ENCODE data around the gene AK5.

The AK5 gene

GRCh38 chr1:77316966-77317365 is 35.1 kb downstream of the AK5 start:
- WGBS, 2 experiments (ENCODE audit: insufficient coverage in 2 of 2), result 100% methylated on average over 1 to 2 of the region's 3 CpGs
- no peaks in the 10 kb centered on the region for H3K4me1 ChIP-seq (ENCODE audit: control insufficient read depth, insufficient read depth, low read length, poor library complexity, severe bottlenecking)
- H3K27ac ChIP-seq (ENCODE audit: low read depth, low read length, severe bottlenecking), result no peak overlapping the region
- no peaks in the 10 kb centered on the region for H3K36me3 ChIP-seq (ENCODE audit: control insufficient read depth, insufficient read depth, low read length)
- H3K4me3 ChIP-seq (ENCODE audit: extremely low read depth, insufficient read depth, low read length, poor library complexity, severe bottlenecking), result no peak overlapping the region
- H3K9me3 ChIP-seq (ENCODE audit: control insufficient read depth, low read length), result no peaks in the 10 kb centered on the region

DNA sequence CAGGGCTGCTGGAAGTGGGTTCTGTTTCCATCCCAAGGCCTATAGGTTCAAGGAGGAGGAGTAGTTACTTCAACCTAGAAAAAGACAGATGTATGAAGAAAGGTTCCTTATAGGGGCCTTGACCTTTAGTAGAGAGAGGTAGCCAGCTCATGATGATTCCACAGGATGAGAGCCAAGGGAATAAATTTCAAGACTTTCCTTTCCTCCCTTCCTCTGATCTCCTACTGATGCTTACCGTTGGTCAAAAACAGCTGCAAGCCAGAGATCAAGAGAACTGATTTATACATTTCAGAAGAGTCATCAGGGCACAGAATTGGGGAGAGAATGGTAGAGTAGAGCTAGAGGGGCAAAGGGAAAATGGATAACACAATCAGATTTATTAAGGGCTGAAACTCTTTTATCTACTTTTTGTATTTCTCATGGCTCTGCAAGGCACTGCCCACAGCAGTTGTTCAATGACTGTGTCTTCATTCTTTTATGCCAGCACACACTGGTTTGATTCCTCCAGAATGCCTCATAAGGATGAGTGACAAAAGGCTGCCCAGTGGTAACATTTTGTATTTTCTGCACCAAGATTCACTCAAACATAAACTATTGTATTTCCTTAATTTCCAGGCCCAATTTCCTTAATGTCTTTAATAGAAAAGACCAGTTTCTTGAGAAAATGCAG is 37.4 kb downstream of the AK5 start:
- Histone ChIP-seq H3K9me3 (ENCODE audit: control insufficient read depth, low read length) (no peaks in the 10 kb centered on the region), H3K4me1 (ENCODE audit: control insufficient read depth, insufficient read depth, low read length, poor library complexity, severe bottlenecking) (no peaks in the 10 kb centered on the region), H3K36me3 (ENCODE audit: control insufficient read depth, insufficient read depth, low read length) (no peaks in the 10 kb centered on the region), H3K27ac (ENCODE audit: low read depth, low read length, severe bottlenecking) (no peak overlapping the region), H3K4me3 (ENCODE audit: extremely low read depth, insufficient read depth, low read length, poor library complexity, severe bottlenecking) (no peak overlapping the region)
- no CpG with 5 or more reads among the region's 1 CpG for WGBS, 2 experiments (ENCODE audit: insufficient coverage in 2 of 2)

DNA sequence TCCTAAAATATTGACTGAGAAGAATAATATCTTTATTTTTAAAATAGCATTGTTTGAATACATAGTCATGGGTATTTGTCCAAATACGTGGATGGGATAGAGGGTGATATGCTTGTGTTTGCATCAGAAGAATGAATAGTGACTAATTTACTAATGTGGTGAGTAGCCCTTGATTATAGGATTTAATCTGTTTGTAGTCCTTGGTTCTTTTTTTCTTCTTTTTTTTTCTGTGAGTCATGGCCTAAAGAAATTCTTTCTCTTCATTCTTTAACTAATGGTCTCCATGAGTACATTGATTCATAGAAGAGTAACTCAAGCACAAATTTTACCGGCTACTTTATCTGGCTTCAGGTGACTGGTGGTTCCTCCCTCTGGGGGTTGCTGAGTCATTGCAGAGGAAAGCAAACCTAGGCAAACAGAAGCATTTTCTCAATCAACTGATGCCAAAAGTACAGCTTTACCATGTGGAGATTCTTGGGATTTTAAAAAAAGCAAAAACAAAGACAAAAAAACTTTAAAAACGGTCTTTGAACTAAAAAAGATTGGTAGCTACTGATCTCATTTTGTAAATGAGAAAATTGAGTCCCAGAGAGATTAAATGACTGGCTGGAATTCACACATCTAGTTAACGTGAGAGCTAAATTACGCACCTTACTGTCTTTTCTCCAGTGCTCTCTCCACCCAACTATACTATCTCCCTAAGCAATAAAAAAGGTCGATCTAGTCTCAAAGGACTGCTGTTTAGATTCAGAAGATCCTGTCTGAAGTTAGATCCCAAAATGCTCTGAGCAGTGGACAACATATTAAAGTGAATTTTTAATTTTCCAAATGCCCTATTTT is 40.5 kb downstream of the AK5 start:
- Histone ChIP-seq H3K4me1 (ENCODE audit: control insufficient read depth, insufficient read depth, low read length, poor library complexity, severe bottlenecking) (no peaks in the 10 kb centered on the region), H3K9me3 (ENCODE audit: control insufficient read depth, low read length) (no peaks in the 10 kb centered on the region), H3K36me3 (ENCODE audit: control insufficient read depth, insufficient read depth, low read length) (no peaks in the 10 kb centered on the region), H3K4me3 (ENCODE audit: extremely low read depth, insufficient read depth, low read length, poor library complexity, severe bottlenecking) (no peak overlapping the region), H3K27ac (ENCODE audit: low read depth, low read length, severe bottlenecking) (peak overlapping the region; percentile 42)
- WGBS, 2 experiments (ENCODE audit: insufficient coverage in 2 of 2), result 65 to 66% methylated on average over 2 of the region's 6 CpGs

DNA sequence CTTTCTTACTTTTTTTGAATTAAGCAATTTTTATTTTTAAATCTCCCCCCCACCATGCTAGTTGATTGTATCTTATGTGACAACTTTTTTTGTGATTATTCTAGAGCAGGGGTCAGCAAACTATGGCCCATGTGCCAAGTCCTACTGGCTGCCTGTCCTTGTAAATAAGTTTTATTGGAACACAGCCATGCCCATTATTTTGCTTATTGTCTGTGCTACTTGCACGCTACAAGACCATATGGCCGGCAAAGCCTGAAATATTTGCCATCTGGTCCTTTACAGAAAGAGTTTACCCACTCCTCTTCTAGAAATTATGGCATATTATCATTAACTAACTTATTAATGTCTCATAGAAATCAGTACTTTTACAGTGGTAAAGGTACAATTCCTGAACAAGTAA is 51.7 kb downstream of the AK5 start:
- WGBS, 2 experiments (ENCODE audit: insufficient coverage in 2 of 2), result 80 to 100% methylated on average over 1 to 2 of the region's 2 CpGs
- no peak overlapping the region for H3K4me3 ChIP-seq (ENCODE audit: extremely low read depth, insufficient read depth, low read length, poor library complexity, severe bottlenecking)
- H3K27ac ChIP-seq (ENCODE audit: low read depth, low read length, severe bottlenecking), result no peak overlapping the region
- no peaks in the 10 kb centered on the region for H3K4me1 ChIP-seq (ENCODE audit: control insufficient read depth, insufficient read depth, low read length, poor library complexity, severe bottlenecking)
- H3K9me3 ChIP-seq (ENCODE audit: control insufficient read depth, low read length), result no peaks in the 10 kb centered on the region
- no peaks in the 10 kb centered on the region for H3K36me3 ChIP-seq (ENCODE audit: control insufficient read depth, insufficient read depth, low read length)

DNA sequence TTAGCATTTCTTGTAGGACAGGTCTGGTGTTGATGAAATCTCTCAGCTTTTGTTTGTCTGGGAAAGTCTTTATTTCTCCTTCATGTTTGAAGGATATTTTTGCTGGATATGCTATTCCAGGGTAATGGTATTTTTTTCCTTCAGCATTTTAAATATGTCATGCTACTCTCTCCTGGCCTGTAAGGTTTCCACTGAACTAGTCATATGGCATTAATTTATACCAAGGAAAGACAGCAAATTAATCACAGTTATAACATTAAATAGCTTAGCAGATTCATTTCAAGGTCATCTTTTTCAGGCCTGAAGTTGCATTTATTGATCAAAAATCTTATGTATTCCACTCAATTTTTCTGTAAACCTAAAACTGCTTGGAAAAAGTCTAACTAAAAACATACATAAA is 54.9 kb downstream of the AK5 start:
- Histone ChIP-seq H3K9me3 (ENCODE audit: control insufficient read depth, low read length) (no peaks in the 10 kb centered on the region), H3K4me3 (ENCODE audit: extremely low read depth, insufficient read depth, low read length, poor library complexity, severe bottlenecking) (no peak overlapping the region), H3K27ac (ENCODE audit: low read depth, low read length, severe bottlenecking) (no peak overlapping the region), H3K4me1 (ENCODE audit: control insufficient read depth, insufficient read depth, low read length, poor library complexity, severe bottlenecking) (no peaks in the 10 kb centered on the region), H3K36me3 (ENCODE audit: control insufficient read depth, insufficient read depth, low read length) (no peaks in the 10 kb centered on the region)

GRCh38 chr1:77339326-77339725 is 57.5 kb downstream of the AK5 start:
- no peaks in the 10 kb centered on the region for H3K4me1 ChIP-seq (ENCODE audit: control insufficient read depth, insufficient read depth, low read length, poor library complexity, severe bottlenecking)
- no peaks in the 10 kb centered on the region for H3K9me3 ChIP-seq (ENCODE audit: control insufficient read depth, low read length)
- no peak overlapping the region for H3K27ac ChIP-seq (ENCODE audit: low read depth, low read length, severe bottlenecking)
- no CpG with 5 or more reads among the region's 1 CpG for WGBS, 2 experiments (ENCODE audit: insufficient coverage in 2 of 2)
- no peaks in the 10 kb centered on the region for H3K36me3 ChIP-seq (ENCODE audit: control insufficient read depth, insufficient read depth, low read length)
- no peak overlapping the region for H3K4me3 ChIP-seq (ENCODE audit: extremely low read depth, insufficient read depth, low read length, poor library complexity, severe bottlenecking)

DNA sequence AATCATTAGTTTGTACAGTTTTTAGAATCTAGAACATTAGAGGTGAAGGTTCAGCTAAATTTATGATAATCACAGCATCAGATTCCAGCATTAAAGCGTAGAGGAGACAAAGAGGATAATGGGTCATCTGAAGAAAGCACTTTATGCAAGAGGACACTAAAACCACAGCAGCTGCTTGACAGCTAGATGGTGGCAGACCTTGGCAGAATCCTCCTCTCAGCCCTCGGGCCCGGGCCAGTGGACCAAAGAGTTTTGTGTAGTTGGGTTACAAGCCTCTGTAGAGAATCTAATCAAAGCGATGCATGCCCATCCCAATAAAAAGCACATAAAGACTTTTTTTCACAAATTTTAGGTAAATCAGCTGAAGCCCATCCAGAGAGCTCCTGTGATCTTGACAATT is 59.4 kb downstream of the AK5 start:
- WGBS, 2 experiments (ENCODE audit: insufficient coverage in 2 of 2), result 86 to 100% methylated on average over 1 to 2 of the region's 4 CpGs

GRCh38 chr1:77342745-77343144 is 60.9 kb downstream of the AK5 start:
- peaks cover 3% of the 10 kb centered on the region for H3K4me1 ChIP-seq (ENCODE audit: control insufficient read depth, insufficient read depth, low read length, poor library complexity, severe bottlenecking)

More for the DNA sequence above, 59.4 kb downstream of the AK5 start:
- H3K9me3 ChIP-seq (ENCODE audit: control insufficient read depth, low read length), result no peaks in the 10 kb centered on the region
- no peak overlapping the region for H3K4me3 ChIP-seq (ENCODE audit: extremely low read depth, insufficient read depth, low read length, poor library complexity, severe bottlenecking)
- H3K36me3 ChIP-seq (ENCODE audit: control insufficient read depth, insufficient read depth, low read length), result no peaks in the 10 kb centered on the region
- no peak overlapping the region for H3K27ac ChIP-seq (ENCODE audit: low read depth, low read length, severe bottlenecking)
- H3K4me1 ChIP-seq (ENCODE audit: control insufficient read depth, insufficient read depth, low read length, poor library complexity, severe bottlenecking), result peaks cover 3% of the 10 kb centered on the region

GRCh38 chr1:77347646-77348045 is 65.8 kb downstream of the AK5 start:
- no peak overlapping the region for H3K4me3 ChIP-seq (ENCODE audit: extremely low read depth, insufficient read depth, low read length, poor library complexity, severe bottlenecking)
- no peaks in the 10 kb centered on the region for H3K36me3 ChIP-seq (ENCODE audit: control insufficient read depth, insufficient read depth, low read length)
- H3K27ac ChIP-seq (ENCODE audit: low read depth, low read length, severe bottlenecking), result peak overlapping the region; percentile 46
- H3K4me1 ChIP-seq (ENCODE audit: control insufficient read depth, insufficient read depth, low read length, poor library complexity, severe bottlenecking), result peaks cover 7% of the 10 kb centered on the region
- 69 to 77% methylated on average over 3 to 5 of the region's 6 CpGs for WGBS, 2 experiments (ENCODE audit: insufficient coverage in 2 of 2)
- H3K9me3 ChIP-seq (ENCODE audit: control insufficient read depth, low read length), result no peaks in the 10 kb centered on the region

More at GRCh38 chr1:77342745-77343144, 60.9 kb downstream of the AK5 start:
- H3K27ac ChIP-seq (ENCODE audit: low read depth, low read length, severe bottlenecking), result no peak overlapping the region
- no peak overlapping the region for H3K4me3 ChIP-seq (ENCODE audit: extremely low read depth, insufficient read depth, low read length, poor library complexity, severe bottlenecking)
- H3K9me3 ChIP-seq (ENCODE audit: control insufficient read depth, low read length), result no peaks in the 10 kb centered on the region
- H3K36me3 ChIP-seq (ENCODE audit: control insufficient read depth, insufficient read depth, low read length), result no peaks in the 10 kb centered on the region

DNA sequence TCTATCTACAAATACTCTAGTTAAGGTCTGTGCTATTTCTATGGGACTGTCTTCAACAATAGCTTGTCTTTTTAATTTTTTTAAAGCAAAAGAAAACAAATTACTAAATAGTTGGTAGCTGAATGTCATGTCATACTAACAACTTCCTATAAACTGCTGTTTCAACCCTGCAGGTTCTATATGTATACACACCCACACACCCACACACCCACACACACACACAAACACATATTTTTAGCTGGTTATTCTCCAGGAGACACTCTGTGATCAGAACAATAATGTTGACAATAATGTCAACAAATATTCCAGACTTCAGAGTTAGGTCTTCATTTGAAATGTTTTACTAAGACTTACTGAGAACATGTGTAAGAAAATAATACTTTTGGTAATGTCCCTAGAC is 66.7 kb downstream of the AK5 start:
- H3K36me3 ChIP-seq (ENCODE audit: control insufficient read depth, insufficient read depth, low read length), result no peaks in the 10 kb centered on the region
- H3K9me3 ChIP-seq (ENCODE audit: control insufficient read depth, low read length), result no peaks in the 10 kb centered on the region

GRCh38 chr1:77349275-77349674 is 67.5 kb downstream of the AK5 start:
- WGBS, 2 experiments (ENCODE audit: insufficient coverage in 2 of 2), result 83% methylated on average over 1 of the region's 2 CpGs; no CpG with 5 or more reads in 1 of the 2 experiments

More for the DNA sequence above, 66.7 kb downstream of the AK5 start:
- no peak overlapping the region for H3K4me3 ChIP-seq (ENCODE audit: extremely low read depth, insufficient read depth, low read length, poor library complexity, severe bottlenecking)
- no peak overlapping the region for H3K27ac ChIP-seq (ENCODE audit: low read depth, low read length, severe bottlenecking)
- peaks cover 7% of the 10 kb centered on the region for H3K4me1 ChIP-seq (ENCODE audit: control insufficient read depth, insufficient read depth, low read length, poor library complexity, severe bottlenecking)

More at GRCh38 chr1:77349275-77349674, 67.5 kb downstream of the AK5 start:
- Histone ChIP-seq H3K4me3 (ENCODE audit: extremely low read depth, insufficient read depth, low read length, poor library complexity, severe bottlenecking) (no peak overlapping the region), H3K36me3 (ENCODE audit: control insufficient read depth, insufficient read depth, low read length) (no peaks in the 10 kb centered on the region), H3K27ac (ENCODE audit: low read depth, low read length, severe bottlenecking) (no peak overlapping the region), H3K9me3 (ENCODE audit: control insufficient read depth, low read length) (no peaks in the 10 kb centered on the region), H3K4me1 (ENCODE audit: control insufficient read depth, insufficient read depth, low read length, poor library complexity, severe bottlenecking) (peaks cover 7% of the 10 kb centered on the region)

Measured in mesodermal cell (in vitro differentiated cells).